Endothelial cell of umbilical vein (primary cell): ENCODE measurements around the gene RAB5IF. TPM values are rescaled to one million over a fixed set of nuclear protein-coding genes. Genes with fewer than 3 reads are reported as not detected.
"Not testable (repeated sequence)": the region's sequence is repeated elsewhere in the genome, so short reads cannot be mapped to it uniquely, and the experiment has no call there.

Experiments
- BruUV-seq: library from RNA; stranded (reverse); fragments of 400-500 nt; replicated peaks from 2 replicates; lab custom pipeline; 2021; lab: Mats Ljungman, UMichigan
- CTCF ChIA-PET: fragments of 300-600, 350-600 bp; sonication (Branson Sonifier 250); formaldehyde crosslinking; loops from one replicate; lab custom pipeline; 2021; ENCODE audit warnings: antibody characterized with exemption, inconsistent platforms; lab: Charles Lee
- POLR2A ChIA-PET: fragments of 300-600, 350-600 bp; sonication (Branson Sonifier 250); formaldehyde crosslinking; loops from one replicate; lab custom pipeline; 2021; ENCODE audit warnings: antibody characterized with exemption, inconsistent platforms; lab: Charles Lee
- DNase-seq: peaks from one replicate; pipeline ENCODE4 v3.0.0-alpha.2; 2011; ENCODE audit warnings: low read depth, low spot score
- FAIRE-seq: peaks from 2 replicates; lab custom pipeline; 2011; peaks lifted over from hg19 to GRCh38; lab: Jason Lieb, UNC
- H2AFZ ChIP-seq: 2 replicates; pipeline ENCODE4 v1.6.0; 2012; ENCODE audit warnings: low read depth, low read length, control low read depth, inconsistent platforms
- H3K27ac ChIP-seq: 2 replicates; pipeline ENCODE4 v1.5.1; 2011; ENCODE audit warnings: low read depth, mild to moderate bottlenecking, control low read depth, low read length, moderate library complexity; ENCODE audit not compliant: insufficient read depth
- H3K27me3 ChIP-seq, 2 experiments: 2 replicates each; pipeline versions ENCODE4 v1.6.0 to v1.6.1; 2011; ENCODE audit warnings: low read length in 2 of 2, mixed read lengths in 1 of 2; ENCODE audit not compliant: control insufficient read depth in 2 of 2, insufficient read depth in 2 of 2
- H3K36me3 ChIP-seq, 2 experiments: 2 replicates in 1 of 2; 3 replicates in 1 of 2; pipeline ENCODE4 v1.5.1; 2011; ENCODE audit warnings: low read length in 2 of 2, mild to moderate bottlenecking in 1 of 2, moderate library complexity in 1 of 2; ENCODE audit not compliant: control insufficient read depth in 2 of 2, insufficient read depth in 2 of 2; ENCODE audit errors: extremely low read depth in 1 of 2
- H3K4me1 ChIP-seq: 3 replicates; pipeline ENCODE4 v1.5.1; 2011; ENCODE audit warnings: mild to moderate bottlenecking, low read length; ENCODE audit not compliant: control insufficient read depth, insufficient read depth; ENCODE audit errors: extremely low read depth
- H3K4me2 ChIP-seq: 2 replicates; pipeline ENCODE4 v1.6.1; 2011; ENCODE audit warnings: low read length, control low read depth, mixed read lengths; ENCODE audit not compliant: insufficient read depth
- H3K4me3 ChIP-seq, 3 experiments: fragments of 200-600 bp in 1 of 3; sonication (generic), shearing (Covaris generic) in 1 of 3; replicated peaks in 1 of 3; 2 replicates each; pipeline ENCODE4 v1.5.1; 2011 to 2016; ENCODE audit warnings: control low read depth in 3 of 3, low read length in 3 of 3, mild to moderate bottlenecking in 2 of 3, inconsistent platforms in 1 of 3, low read depth in 1 of 3, moderate library complexity in 1 of 3; ENCODE audit not compliant: insufficient read depth in 1 of 3
- H3K79me2 ChIP-seq: 2 replicates; pipeline ENCODE4 v1.6.0; 2012; ENCODE audit warnings: low read length, inconsistent platforms; ENCODE audit not compliant: control insufficient read depth, insufficient read depth
- H3K9ac ChIP-seq: replicated peaks from 2 replicates; pipeline ENCODE3; 2011; ENCODE audit warnings: low read length, control low read depth; ENCODE audit not compliant: insufficient read depth; ENCODE audit errors: extremely low read depth
- H3K9me1 ChIP-seq: replicated peaks from 3 replicates; pipeline ENCODE4 v1.6.0; 2011; ENCODE audit warnings: mild to moderate bottlenecking, low read length; ENCODE audit not compliant: control insufficient read depth, insufficient read depth; ENCODE audit errors: extremely low read depth
- H3K9me3 ChIP-seq: replicated peaks from 2 replicates; pipeline ENCODE4 v1.5.1; 2012; ENCODE audit warnings: low read length, inconsistent platforms; ENCODE audit not compliant: control insufficient read depth, insufficient read depth
- H4K20me1 ChIP-seq: replicated peaks from 2 replicates; pipeline ENCODE3; 2011; ENCODE audit warnings: mild to moderate bottlenecking, low read length; ENCODE audit not compliant: control insufficient read depth, insufficient read depth; ENCODE audit errors: extremely low read depth
- CTCF ChIP-seq, 2 donors: IDR thresholded peaks; 1 replicate in 1 of 2; 2 replicates in 1 of 2; pipeline ENCODE4 v1.5.1; 2011; ENCODE audit warnings: low read length in 2 of 2, mild to moderate bottlenecking in 2 of 2, moderate library complexity in 2 of 2, control low read depth in 1 of 2, inconsistent platforms in 1 of 2, low read depth in 1 of 2; ENCODE audit not compliant: insufficient read depth in 1 of 2; ENCODE audit errors: extremely low read depth in 1 of 2
- EZH2 ChIP-seq: IDR thresholded peaks from 2 replicates; pipeline ENCODE4 v1.6.1; 2012; ENCODE audit warnings: borderline replicate concordance, low read depth, mild to moderate bottlenecking, moderate library complexity, low read length, inconsistent platforms; ENCODE audit not compliant: severe bottlenecking
- FOS ChIP-seq: IDR thresholded peaks from 2 replicates; pipeline ENCODE4 v1.6.1; 2011; ENCODE audit warnings: mild to moderate bottlenecking, low read length, moderate library complexity, borderline replicate concordance; ENCODE audit not compliant: insufficient read depth
- GATA2 ChIP-seq: IDR thresholded peaks from 2 replicates; pipeline ENCODE4 v1.7.0; 2011; ENCODE audit warnings: low read depth, mild to moderate bottlenecking, moderate library complexity, mixed read lengths, low read length; ENCODE audit not compliant: insufficient read length, insufficient read depth
- JUN ChIP-seq: IDR thresholded peaks from 2 replicates; pipeline ENCODE4 v1.6.1; 2011; ENCODE audit warnings: borderline replicate concordance, low read depth; ENCODE audit not compliant: insufficient read length, insufficient read depth
- MAX ChIP-seq: IDR thresholded peaks from 2 replicates; pipeline ENCODE4 v1.6.1; 2011; ENCODE audit not compliant: insufficient read depth, insufficient read length
- MYC ChIP-seq: IDR thresholded peaks from one replicate; pipeline ENCODE4 v1.6.1; 2011; ENCODE audit warnings: mild to moderate bottlenecking, low read depth, low read length
- POLR2A ChIP-seq: IDR thresholded peaks from 2 replicates; pipeline ENCODE4 v1.6.1; 2012; ENCODE audit warnings: low read depth, mild to moderate bottlenecking, control low read depth, low read length
- POLR2AphosphoS5 ChIP-seq: IDR thresholded peaks from 2 replicates; pipeline ENCODE4 v1.6.1; 2012; ENCODE audit warnings: low read depth, mild to moderate bottlenecking, control low read depth, low read length, moderate library complexity; ENCODE audit not compliant: insufficient read depth
- dilution Hi-C: fragments of 300-500 bp; cut with MboI; formaldehyde crosslinking; loops from one replicate; pipeline ENCODE4 v1.15.0; 2019; ENCODE audit warnings: low sequenced_read_pairs; ENCODE audit not compliant: extremely low pct_ligation_motif_present
- intact Hi-C: fragments of 100-400 bp; cut with micrococcal nuclease; formaldehyde crosslinking; loops from one replicate; pipeline ENCODE4 v1.10.0; 2022
- polyA plus RNA-seq, 4 experiments: library from polyadenylated mRNA; depleted of rRNA in 3 of 4; stranded (reverse) in 3 of 4; unstranded in 1 of 4; fragments of >200 nt; gene quantifications; 2 replicates each; pipeline versions ENCODE4 v1.2.1 to v1.2.3, GENCODE V29; 2011 to 2012; ENCODE audit warnings: missing spikeins in 1 of 4
- total RNA-seq: library from RNA; stranded (reverse); gene quantifications from 2 replicates; pipeline ENCODE4 v1.2.3, GENCODE V29; 2021

RAB5IF gene
- total and polyA plus RNA-seq, 2 donors (not counting 3 experiments of a cell fraction or from before 2014, with no cell fraction given) = 113 to 162 TPM

GRCh38 chr20:36607586-36608387 is 2.2 kb downstream of the RAB5IF start:
- Histone ChIP-seq H3K4me3 (no peak overlapping the region), H3K9me1 (no peaks in the 10 kb centered on the region), H3K27me3 (no peaks in the 10 kb centered on the region), H2AFZ (no peak overlapping the region), H3K36me3 (peaks cover 11 to 27% of the 10 kb centered on the region in 2 experiments), H4K20me1 (no peaks in the 10 kb centered on the region), H3K4me2 (peak overlapping the region; percentile 2), H3K9ac (no peak overlapping the region), H3K4me1 (peaks cover 19% of the 10 kb centered on the region), H3K9me3 (no peaks in the 10 kb centered on the region), H3K27ac (no peak overlapping the region), H3K79me2 (peaks cover 28% of the 10 kb centered on the region)
- no TSS peak for BruUV-seq
- CTCF ChIA-PET = no interaction called here
- intact Hi-C loops (loop anchor here (5.0 kb wide), 1 partner anchor 145 kb away; no protein-coding TSS in a partner anchor), dilution Hi-C loops (no loop called here)
- TF ChIP-seq GATA2 (no peak), JUN (no peak), MAX (no peak), POLR2A (no peak), MYC (no peak), EZH2 (no peak), CTCF (IDR thresholded peaks at IDR 0.05; ENCODE audit: extremely low read depth in 1 of 2, insufficient read depth in 1 of 2, low read depth in 1 of 2, low read length in 2 of 2) (no peak), POLR2AphosphoS5 (no peak), FOS (no peak)
- no peak for FAIRE-seq
- DNase-seq = no peak
- POLR2A ChIA-PET = no interaction called here

- H3K4me2 ChIP-seq, H3K9me1 ChIP-seq, H4K20me1 ChIP-seq, CTCF ChIA-PET, FAIRE-seq, H3K9ac ChIP-seq, H3K9me3 ChIP-seq, BruUV-seq, H3K27ac ChIP-seq, dilution Hi-C loops, DNase-seq, H3K27me3 ChIP-seq, H2AFZ ChIP-seq, H3K4me3 ChIP-seq, POLR2A ChIA-PET: not testable (repeated sequence)
- Histone ChIP-seq H3K4me1 (peaks cover 19% of the 10 kb centered on the region), H3K36me3 (peaks cover 14 to 30% of the 10 kb centered on the region in 2 experiments), H3K79me2 (peaks cover 28% of the 10 kb centered on the region)
- intact Hi-C loops = loop anchor here (5.0 kb wide), 1 partner anchor 146 kb away; no protein-coding TSS in a partner anchor
Measured at GRCh38 chr20:36608388-36608728, 2.8 kb downstream of the RAB5IF start.
